HEK293 (cell line): ENCODE results near the gene SPATA21.

Experiments used
- CTCF ChIA-PET: fragments of 350-600 bp; formaldehyde crosslinking; extraction: SDS; loops from one replicate; lab custom pipeline; 2021; ENCODE audit warnings: antibody characterized with exemption; lab: Yijun Ruan, JAX
- POLR2A ChIA-PET: fragments of 300-600 bp; formaldehyde crosslinking; extraction: SDS; loops from one replicate; lab custom pipeline; 2020; ENCODE audit warnings: antibody characterized with exemption, inconsistent platforms; lab: Yijun Ruan, JAX
- H3K27ac ChIP-seq: fragments of 200-500 bp; sonication (Bioruptor generic); 2 replicates; pipeline ENCODE4 v1.5.1; 2014; ENCODE audit warnings: low read depth, low read length, control low read depth, inconsistent platforms; ENCODE audit errors: extremely low read depth
- H3K36me3 ChIP-seq, 2 experiments: fragments of 200-500 bp in 1 of 2; sonication (Bioruptor generic) in 1 of 2; 1 replicate in 1 of 2; 2 replicates in 1 of 2; pipeline ENCODE4 v1.5.1; 2014 to 2017; ENCODE audit warnings: inconsistent platforms in 2 of 2, low read length in 2 of 2; ENCODE audit not compliant: control insufficient read depth in 2 of 2, insufficient read depth in 1 of 2
- H3K4me1 ChIP-seq: fragments of 200-500 bp; sonication (Bioruptor generic); 2 replicates; pipeline ENCODE4 v1.5.1; 2014; ENCODE audit warnings: mild to moderate bottlenecking, low read length, inconsistent platforms; ENCODE audit not compliant: control insufficient read depth, insufficient read depth
- H3K4me3 ChIP-seq: 2 replicates; pipeline ENCODE4 v1.5.1; 2011; ENCODE audit warnings: low read depth, mild to moderate bottlenecking, control low read depth, low read length, moderate library complexity
- H3K9me3 ChIP-seq: fragments of 200-500 bp; sonication (Bioruptor generic); 2 replicates; pipeline ENCODE4 v1.5.1; 2014; ENCODE audit warnings: low read depth, low read length, inconsistent platforms; ENCODE audit not compliant: control insufficient read depth, insufficient read depth
- HOXC10 ChIP-seq: sonication (generic); formaldehyde crosslinking; IDR thresholded peaks from 2 replicates; pipeline ENCODE4 v1.8.1; 2023; ENCODE audit warnings: mild to moderate bottlenecking, missing genetic modification reagents
- KLF1 ChIP-seq: fragments of 450-650 bp; formaldehyde crosslinking; IDR thresholded peaks from 2 replicates; pipeline ENCODE4 v1.5.1; 2016; ENCODE audit warnings: missing biosample characterization, missing genetic modification characterization
- KLF10 ChIP-seq: fragments of 450-650 bp; IDR thresholded peaks from 2 replicates; pipeline ENCODE4 v1.5.1; 2018; ENCODE audit warnings: missing biosample characterization, mild to moderate bottlenecking, missing genetic modification characterization
- MEIS1 ChIP-seq: sonication (generic); formaldehyde crosslinking; IDR thresholded peaks from 2 replicates; pipeline ENCODE4 v1.8.1; 2022; ENCODE audit warnings: missing genetic modification reagents, mild to moderate bottlenecking, borderline replicate concordance
- PRDM1 ChIP-seq: fragments of 450-650 bp; formaldehyde crosslinking; IDR thresholded peaks from 2 replicates; pipeline ENCODE4; 2016; ENCODE audit warnings: missing biosample characterization, missing genetic modification characterization
- TSHZ1 ChIP-seq: fragments of 450-650 bp; formaldehyde crosslinking; IDR thresholded peaks from 2 replicates; pipeline ENCODE4 v1.5.1; 2016; ENCODE audit warnings: missing biosample characterization, missing genetic modification characterization, borderline replicate concordance
- YY2 ChIP-seq: fragments of 450-650 bp; formaldehyde crosslinking; IDR thresholded peaks from 2 replicates; pipeline ENCODE4 v1.5.1; 2016; ENCODE audit warnings: missing biosample characterization, missing genetic modification characterization
- ZBTB17 ChIP-seq: fragments of 450-650 bp; formaldehyde crosslinking; IDR thresholded peaks from 2 replicates; pipeline ENCODE4 v1.5.1; 2016; ENCODE audit warnings: missing biosample characterization, missing genetic modification characterization
- ZNF10 ChIP-seq: fragments of 450-650 bp; formaldehyde crosslinking; IDR thresholded peaks from 2 replicates; pipeline ENCODE4 v1.5.1; 2017; ENCODE audit warnings: missing biosample characterization, missing genetic modification characterization
- ZNF248 ChIP-seq: fragments of 450-650 bp; formaldehyde crosslinking; IDR thresholded peaks from 2 replicates; pipeline ENCODE4 v1.5.1; 2017; ENCODE audit warnings: missing biosample characterization, missing genetic modification characterization
- ZNF423 ChIP-seq: fragments of 450-650 bp; formaldehyde crosslinking; IDR thresholded peaks from 2 replicates; pipeline ENCODE4 v1.5.1; 2016; ENCODE audit warnings: missing biosample characterization, missing genetic modification characterization
- ZNF48 ChIP-seq: fragments of 450-650 bp; formaldehyde crosslinking; IDR thresholded peaks from 2 replicates; pipeline ENCODE4 v1.5.1; 2016; ENCODE audit warnings: missing biosample characterization, missing genetic modification characterization
- ZNF488 ChIP-seq: fragments of 450-650 bp; formaldehyde crosslinking; IDR thresholded peaks from 2 replicates; pipeline ENCODE4 v1.5.1; 2016; ENCODE audit warnings: missing biosample characterization, missing genetic modification characterization
- ZNF521 ChIP-seq: fragments of 450-650 bp; formaldehyde crosslinking; IDR thresholded peaks from 2 replicates; pipeline ENCODE4 v1.5.1; 2017; ENCODE audit warnings: missing biosample characterization, mild to moderate bottlenecking, missing genetic modification characterization
- ZNF529 ChIP-seq: fragments of 450-650 bp; formaldehyde crosslinking; IDR thresholded peaks from 2 replicates; pipeline ENCODE4 v1.5.1; 2017; ENCODE audit warnings: missing genetic modification characterization, missing biosample characterization; ENCODE audit not compliant: insufficient replicate concordance
- ZNF530 ChIP-seq: fragments of 450-650 bp; formaldehyde crosslinking; IDR thresholded peaks from 2 replicates; pipeline ENCODE4 v1.5.1; 2016; ENCODE audit warnings: low read depth, missing biosample characterization, missing genetic modification characterization
- ZNF624 ChIP-seq: fragments of 450-650 bp; formaldehyde crosslinking; IDR thresholded peaks from 2 replicates; pipeline ENCODE4 v1.5.1; 2017; ENCODE audit warnings: missing biosample characterization, missing genetic modification characterization
- ZNF664 ChIP-seq: fragments of 450-650 bp; formaldehyde crosslinking; IDR thresholded peaks from 2 replicates; pipeline ENCODE4 v1.5.1; 2016; ENCODE audit warnings: missing biosample characterization, missing genetic modification characterization
- ZNF670 ChIP-seq: fragments of 450-650 bp; formaldehyde crosslinking; IDR thresholded peaks from 2 replicates; pipeline ENCODE4 v1.5.1; 2016; ENCODE audit warnings: missing biosample characterization, missing genetic modification characterization, low read depth
- ZNF692 ChIP-seq: fragments of 450-650 bp; formaldehyde crosslinking; IDR thresholded peaks from 2 replicates; pipeline ENCODE4 v1.5.1; 2016; ENCODE audit warnings: missing biosample characterization, missing genetic modification characterization
- ZNF701 ChIP-seq: fragments of 450-650 bp; formaldehyde crosslinking; IDR thresholded peaks from 2 replicates; pipeline ENCODE4 v1.5.1; 2016; ENCODE audit warnings: missing biosample characterization, missing genetic modification characterization
- ZNF843 ChIP-seq: fragments of 450-650 bp; formaldehyde crosslinking; IDR thresholded peaks from 2 replicates; pipeline ENCODE4 v1.5.1; 2016; ENCODE audit warnings: missing biosample characterization, missing genetic modification characterization
- ZSCAN23 ChIP-seq: fragments of 450-650 bp; formaldehyde crosslinking; IDR thresholded peaks from 2 replicates; pipeline ENCODE4 v1.5.1; 2016; ENCODE audit warnings: missing biosample characterization, missing genetic modification characterization
- TF ChIP-seq, protein P1 (sequence below): fragments of 450-650 bp; formaldehyde crosslinking; IDR thresholded peaks from 2 replicates; pipeline ENCODE4 v1.5.1; 2016; ENCODE audit warnings: missing biosample characterization, missing genetic modification characterization

SPATA21 gene

DNA sequence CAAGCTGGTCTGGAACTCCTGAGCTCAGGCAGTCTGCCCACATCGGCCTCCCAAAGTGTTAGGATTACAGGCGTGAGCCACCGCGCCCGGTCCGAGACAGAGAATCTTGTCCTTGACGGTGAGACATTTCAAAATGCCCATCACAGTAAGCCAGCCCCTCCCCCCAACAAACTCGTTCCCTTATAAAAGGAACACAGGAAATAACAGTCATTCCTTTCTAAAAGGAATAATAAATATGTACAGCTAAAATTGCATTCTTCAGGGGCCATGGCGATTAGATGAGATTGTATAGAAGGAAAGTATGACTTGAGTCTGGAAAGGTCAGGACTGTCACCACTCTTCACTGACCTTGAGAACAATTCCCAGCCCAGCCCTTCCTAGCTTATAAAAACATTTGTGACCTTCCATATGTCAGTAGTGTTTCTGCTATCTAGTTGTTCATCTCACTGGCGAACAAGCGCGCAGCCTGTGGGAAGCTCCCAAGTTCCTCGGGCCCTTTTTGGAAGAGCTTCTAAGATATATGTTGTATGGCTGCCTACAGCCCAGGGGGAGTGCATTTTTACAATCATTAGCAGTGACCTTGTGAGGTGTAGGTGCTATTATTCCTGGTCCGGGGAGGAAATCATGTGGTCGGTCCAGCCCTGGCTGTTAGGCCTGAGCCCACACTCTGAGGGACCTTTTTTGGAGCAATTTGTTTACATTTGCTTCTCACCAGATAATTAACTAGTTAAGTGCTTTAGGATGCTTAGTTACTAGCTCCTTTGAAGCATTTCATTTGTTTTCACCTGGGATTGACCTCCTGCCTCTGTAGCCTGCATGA, 61.5 kb downstream of the SPATA21 start (continued):
- no peak for TF ChIP-seq HOXC10
- TF ChIP-seq YY2 (tag by site-specific recombination), result no peak
- TF ChIP-seq ZNF843 (tag by site-specific recombination), result no peak
- TF ChIP-seq ZNF488 (tag by site-specific recombination), result no peak
- no peak for TF ChIP-seq KLF10 (tag by site-specific recombination)
- TF ChIP-seq ZNF423 (tag by site-specific recombination), result no peak
- TF ChIP-seq ZNF248 (tag by site-specific recombination), result no peak
- TF ChIP-seq TSHZ1 (tag by site-specific recombination), result no peak
- no peak for TF ChIP-seq ZBTB17 (tag by site-specific recombination)
- TF ChIP-seq ZNF664 (tag by site-specific recombination), result 0 out of 2 replicates have a peak, but pooled peaks have one; percentile 49
- TF ChIP-seq ZNF624, result no peak
- TF ChIP-seq ZNF10 (tag by site-specific recombination), result no peak
- no peak for TF ChIP-seq ZNF692
- no peak for TF ChIP-seq ZNF529 (tag by site-specific recombination)
- no peak for TF ChIP-seq ZNF670 (tag by site-specific recombination)
- no peak for TF ChIP-seq KLF1 (tag by site-specific recombination)
- TF ChIP-seq ZNF530, result no peak
- no peak for TF ChIP-seq ZNF701 (tag by site-specific recombination)
- no peak for TF ChIP-seq ZNF521 (tag by site-specific recombination)

DNA sequence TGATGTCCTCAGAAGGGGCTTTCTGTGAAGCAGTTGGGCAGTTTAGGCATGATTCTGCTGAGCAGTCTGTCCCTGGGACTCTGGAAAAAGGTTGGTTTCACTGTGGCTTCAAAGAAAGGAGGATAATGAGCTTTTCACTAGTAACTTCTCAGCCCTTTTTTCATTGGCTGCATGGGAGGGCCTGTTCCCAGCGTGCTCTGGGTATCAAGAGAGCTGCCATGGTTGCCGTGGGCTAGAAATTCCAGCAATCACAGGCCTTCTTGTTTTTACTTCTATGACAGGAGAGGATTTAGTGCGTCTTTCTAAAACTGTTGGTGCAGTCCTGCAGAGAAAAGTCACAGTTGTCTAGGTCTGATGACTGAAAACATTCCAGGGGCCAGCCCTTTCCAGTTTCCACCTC, 63.0 kb downstream of the SPATA21 start:
- no peak overlapping the region for H3K27ac ChIP-seq
- no peaks in the 10 kb centered on the region for H3K9me3 ChIP-seq
- no peak overlapping the region for H3K4me3 ChIP-seq
- TF ChIP-seq ZNF48 (no peak), ZSCAN23 (tag by site-specific recombination) (no peak), PRDM1 (tag by site-specific recombination) (peak; percentile 37; the same call in 1 of the 2 replicates), MEIS1 (CRISPR knock-in tag) (no peak)
- TF ChIP-seq, protein P1, sequence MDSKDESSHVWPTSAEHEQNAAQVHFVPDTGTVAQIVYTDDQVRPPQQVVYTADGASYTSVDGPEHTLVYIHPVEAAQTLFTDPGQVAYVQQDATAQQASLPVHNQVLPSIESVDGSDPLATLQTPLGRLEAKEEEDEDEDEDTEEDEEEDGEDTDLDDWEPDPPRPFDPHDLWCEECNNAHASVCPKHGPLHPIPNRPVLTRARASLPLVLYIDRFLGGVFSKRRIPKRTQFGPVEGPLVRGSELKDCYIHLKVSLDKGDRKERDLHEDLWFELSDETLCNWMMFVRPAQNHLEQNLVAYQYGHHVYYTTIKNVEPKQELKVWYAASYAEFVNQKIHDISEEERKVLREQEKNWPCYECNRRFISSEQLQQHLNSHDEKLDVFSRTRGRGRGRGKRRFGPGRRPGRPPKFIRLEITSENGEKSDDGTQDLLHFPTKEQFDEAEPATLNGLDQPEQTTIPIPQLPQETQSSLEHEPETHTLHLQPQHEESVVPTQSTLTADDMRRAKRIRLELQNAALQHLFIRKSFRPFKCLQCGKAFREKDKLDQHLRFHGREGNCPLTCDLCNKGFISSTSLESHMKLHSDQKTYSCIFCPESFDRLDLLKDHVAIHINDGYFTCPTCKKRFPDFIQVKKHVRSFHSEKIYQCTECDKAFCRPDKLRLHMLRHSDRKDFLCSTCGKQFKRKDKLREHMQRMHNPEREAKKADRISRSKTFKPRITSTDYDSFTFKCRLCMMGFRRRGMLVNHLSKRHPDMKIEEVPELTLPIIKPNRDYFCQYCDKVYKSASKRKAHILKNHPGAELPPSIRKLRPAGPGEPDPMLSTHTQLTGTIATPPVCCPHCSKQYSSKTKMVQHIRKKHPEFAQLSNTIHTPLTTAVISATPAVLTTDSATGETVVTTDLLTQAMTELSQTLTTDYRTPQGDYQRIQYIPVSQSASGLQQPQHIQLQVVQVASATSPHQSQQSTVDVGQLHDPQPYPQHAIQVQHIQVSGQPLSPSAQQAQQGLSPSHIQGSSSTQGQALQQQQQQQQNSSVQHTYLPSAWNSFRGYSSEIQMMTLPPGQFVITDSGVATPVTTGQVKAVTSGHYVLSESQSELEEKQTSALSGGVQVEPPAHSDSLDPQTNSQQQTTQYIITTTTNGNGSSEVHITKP (tag by site-specific recombination), result peak; percentile 36; the same call in 1 of the 2 replicates
- TF ChIP-seq, all 188 proteins: peak for 2
- Histone ChIP-seq H3K36me3 (peaks cover 0 to 6% of the 10 kb centered on the region in 2 experiments; a peak in 2 of 3 replicates), H3K4me1 (peaks cover 13% of the 10 kb centered on the region)
- POLR2A ChIA-PET, result no interaction called here
- CTCF ChIA-PET, result interaction anchor here (0.7 kb wide), 3 partner anchors 25 to 170 kb away, joined by 3 read pairs; no protein-coding TSS in a partner anchor
